Cardiac muscle cell (in vitro differentiated cells and primary cell): ENCODE results near the gene FAM78B. TPM values are rescaled to one million over a fixed set of nuclear protein-coding genes. Genes with fewer than 3 reads are reported as not detected.
A peak's percentile ranks its signal among the peaks of the same experiment; 100 is the strongest.

Experiments used
- DNase-seq, 2 donors: peaks; one replicate each; pipeline versions ENCODE4 v3.0.0 to v3.0.0-alpha.2; 2010 to 2017; ENCODE audit warnings: low read depth in 1 of 2, low spot score in 1 of 2
- H3K27ac ChIP-seq: fragments of 200-600 bp; sonication (generic); 2 replicates; pipeline ENCODE4 v1.5.1; 2016
- H3K27me3 ChIP-seq: fragments of 200-600 bp; sonication (generic); 2 replicates; pipeline ENCODE4 v1.6.0; 2016; ENCODE audit warnings: control low read depth
- H3K36me3 ChIP-seq: fragments of 200-600 bp; sonication (generic); 2 replicates; pipeline ENCODE4 v1.5.1; 2016; ENCODE audit warnings: control low read depth
- H3K4me1 ChIP-seq: fragments of 200-600 bp; sonication (generic); 2 replicates; pipeline ENCODE4 v1.8.1; 2017; ENCODE audit warnings: low read depth, mild to moderate bottlenecking, mixed run types
- H3K4me3 ChIP-seq: fragments of 200-600 bp; sonication (generic); 2 replicates; pipeline ENCODE4 v1.5.1; 2016; ENCODE audit warnings: mild to moderate bottlenecking
- H3K9me3 ChIP-seq: fragments of 200-600 bp; sonication (generic); 2 replicates; pipeline ENCODE4 v1.5.1; 2017; ENCODE audit warnings: low read depth, mild to moderate bottlenecking, control low read depth
- polyA plus RNA-seq: library from polyadenylated mRNA; unstranded; fragments of >200 nt; fragmentation: Nextera tagmentation; extraction: Ambion mirVana; gene quantifications from 2 replicates; pipeline ENCODE4 v1.2.1, GENCODE V29; 2016
- total RNA-seq: library from RNA; depleted of rRNA; stranded (reverse); fragments of >200 nt; gene quantifications from 2 replicates; pipeline ENCODE4 v1.2.3, GENCODE V29; 2016
- TF ChIP-seq, protein P1 (sequence below): IDR thresholded peaks from 2 replicates; pipeline ENCODE4 v1.5.1; 2012; ENCODE audit warnings: low read depth, mild to moderate bottlenecking, low read length

FAM78B gene
- total and polyA plus RNA-seq, 2 experiments from 2014 or later: 0.06 to 0.57 TPM

DNA sequence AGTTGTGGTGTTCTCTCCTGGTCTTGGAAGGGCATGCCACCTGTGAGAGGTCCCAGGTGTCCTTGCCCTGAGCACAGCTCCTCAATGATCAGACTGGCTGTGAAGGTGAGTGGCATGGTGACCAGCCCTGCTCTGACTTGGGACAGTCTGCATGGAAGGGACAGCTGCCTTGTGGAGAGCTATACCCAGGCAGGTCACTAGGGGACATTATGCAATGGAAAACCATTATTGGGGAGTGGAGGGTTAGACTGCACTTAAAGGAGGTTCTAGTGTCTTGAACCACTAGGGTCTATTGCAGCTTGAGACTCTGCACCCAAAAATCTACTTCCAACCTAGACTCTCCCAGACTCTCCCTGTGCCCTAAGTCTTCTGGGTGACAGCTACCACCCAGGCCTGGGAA, 24.8 kb downstream of the FAM78B start:
- no peaks in the 10 kb centered on the region for H3K27me3 ChIP-seq
- TF ChIP-seq, protein P1, sequence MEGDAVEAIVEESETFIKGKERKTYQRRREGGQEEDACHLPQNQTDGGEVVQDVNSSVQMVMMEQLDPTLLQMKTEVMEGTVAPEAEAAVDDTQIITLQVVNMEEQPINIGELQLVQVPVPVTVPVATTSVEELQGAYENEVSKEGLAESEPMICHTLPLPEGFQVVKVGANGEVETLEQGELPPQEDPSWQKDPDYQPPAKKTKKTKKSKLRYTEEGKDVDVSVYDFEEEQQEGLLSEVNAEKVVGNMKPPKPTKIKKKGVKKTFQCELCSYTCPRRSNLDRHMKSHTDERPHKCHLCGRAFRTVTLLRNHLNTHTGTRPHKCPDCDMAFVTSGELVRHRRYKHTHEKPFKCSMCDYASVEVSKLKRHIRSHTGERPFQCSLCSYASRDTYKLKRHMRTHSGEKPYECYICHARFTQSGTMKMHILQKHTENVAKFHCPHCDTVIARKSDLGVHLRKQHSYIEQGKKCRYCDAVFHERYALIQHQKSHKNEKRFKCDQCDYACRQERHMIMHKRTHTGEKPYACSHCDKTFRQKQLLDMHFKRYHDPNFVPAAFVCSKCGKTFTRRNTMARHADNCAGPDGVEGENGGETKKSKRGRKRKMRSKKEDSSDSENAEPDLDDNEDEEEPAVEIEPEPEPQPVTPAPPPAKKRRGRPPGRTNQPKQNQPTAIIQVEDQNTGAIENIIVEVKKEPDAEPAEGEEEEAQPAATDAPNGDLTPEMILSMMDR: no peak
- H3K9me3 ChIP-seq: no peaks in the 10 kb centered on the region
- no peaks in the 10 kb centered on the region for H3K36me3 ChIP-seq
- H3K4me1 ChIP-seq: no peaks in the 10 kb centered on the region
- no peak overlapping the region for H3K27ac ChIP-seq
- DNase-seq: no peak
- no peak overlapping the region for H3K4me3 ChIP-seq

DNA sequence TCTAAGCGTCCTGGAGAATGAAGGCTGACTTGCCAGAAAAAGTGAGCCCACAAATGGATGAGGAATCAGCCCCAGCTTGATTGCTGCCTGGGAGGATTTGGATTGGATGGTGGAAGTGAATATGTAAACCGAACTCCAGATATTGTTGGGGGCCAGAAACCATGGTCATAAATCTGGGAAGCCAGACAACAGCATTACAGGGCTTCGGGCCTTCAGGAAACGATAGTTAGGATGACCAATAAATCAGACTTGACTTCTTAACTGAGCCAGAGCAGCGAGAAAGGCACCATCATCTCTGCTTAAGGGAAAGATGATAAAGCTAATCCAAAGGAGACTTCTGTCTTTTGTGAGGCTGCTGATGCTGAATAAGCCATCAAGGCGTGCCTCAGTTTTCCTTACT, 26.6 kb downstream of the FAM78B start:
- Histone ChIP-seq H3K27ac (no peak overlapping the region), H3K4me3 (no peak overlapping the region), H3K9me3 (no peaks in the 10 kb centered on the region), H3K4me1 (no peaks in the 10 kb centered on the region), H3K27me3 (no peaks in the 10 kb centered on the region), H3K36me3 (no peaks in the 10 kb centered on the region)
- DNase-seq: no peak
- TF ChIP-seq, protein P1: no peak

DNA sequence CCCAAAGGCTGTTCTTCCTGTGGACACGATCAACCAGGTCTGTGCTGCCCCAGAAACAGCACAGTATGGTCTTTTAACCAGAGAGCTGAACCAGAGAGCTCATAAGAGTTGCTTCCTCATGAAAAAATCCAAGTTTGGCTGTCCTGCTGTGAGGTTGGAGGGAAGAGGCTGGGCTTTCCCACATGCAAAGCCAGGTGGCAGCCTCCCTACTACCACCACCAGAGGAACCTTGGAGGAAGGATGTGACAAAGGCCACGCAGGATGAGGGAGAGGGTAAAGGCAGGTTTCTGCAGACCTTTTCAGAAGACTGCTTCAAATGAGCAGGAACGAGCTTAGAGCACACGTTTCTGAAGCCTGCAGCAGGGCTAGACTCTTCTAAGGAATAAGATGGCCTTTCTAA, 27.1 kb downstream of the FAM78B start:
- H3K27me3 ChIP-seq: no peaks in the 10 kb centered on the region
- H3K27ac ChIP-seq: no peak overlapping the region
- no peaks in the 10 kb centered on the region for H3K4me1 ChIP-seq
- H3K36me3 ChIP-seq: no peaks in the 10 kb centered on the region
- no peak overlapping the region for H3K4me3 ChIP-seq
- no peaks in the 10 kb centered on the region for H3K9me3 ChIP-seq
- DNase-seq: no peak
- TF ChIP-seq, protein P1: no peak

DNA sequence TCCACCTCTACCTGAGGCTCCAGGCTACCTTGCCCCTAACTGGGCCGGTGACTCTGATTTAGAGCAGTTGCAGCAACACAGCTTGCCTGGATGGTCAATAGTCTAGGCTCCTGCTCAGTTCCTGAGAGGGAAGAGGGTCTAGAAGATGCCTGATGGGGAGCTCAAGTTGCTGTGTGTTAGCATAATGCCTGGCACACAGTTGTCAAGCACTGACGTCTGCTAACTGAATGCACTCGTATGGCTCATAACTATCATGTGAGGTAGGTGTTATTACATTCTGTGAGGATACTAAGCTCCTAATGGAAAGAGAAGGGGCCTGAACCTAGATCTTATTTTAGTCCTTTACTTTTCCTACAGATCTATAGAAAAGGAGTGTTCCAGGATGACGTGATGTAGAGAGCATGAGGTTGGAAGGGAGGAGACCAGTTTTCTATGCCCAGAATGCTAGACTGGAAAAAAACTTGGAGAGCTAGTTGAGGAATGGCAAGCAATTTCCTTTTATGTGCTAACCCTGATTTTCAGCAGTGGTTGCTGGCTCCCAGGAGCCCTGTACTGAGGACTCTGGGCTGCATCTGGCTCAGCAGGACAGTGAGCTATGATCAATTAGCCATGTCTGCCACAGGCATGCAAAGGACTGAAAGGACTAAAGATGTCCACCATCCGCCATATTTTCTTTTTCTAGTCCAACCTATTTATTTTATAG, 30.0 kb downstream of the FAM78B start:
- Histone ChIP-seq H3K4me3 (no peak overlapping the region), H3K9me3 (no peaks in the 10 kb centered on the region), H3K27ac (no peak overlapping the region), H3K4me1 (no peaks in the 10 kb centered on the region), H3K36me3 (no peaks in the 10 kb centered on the region), H3K27me3 (no peaks in the 10 kb centered on the region)
- TF ChIP-seq, protein P1: no peak
- DNase-seq: no peak

DNA sequence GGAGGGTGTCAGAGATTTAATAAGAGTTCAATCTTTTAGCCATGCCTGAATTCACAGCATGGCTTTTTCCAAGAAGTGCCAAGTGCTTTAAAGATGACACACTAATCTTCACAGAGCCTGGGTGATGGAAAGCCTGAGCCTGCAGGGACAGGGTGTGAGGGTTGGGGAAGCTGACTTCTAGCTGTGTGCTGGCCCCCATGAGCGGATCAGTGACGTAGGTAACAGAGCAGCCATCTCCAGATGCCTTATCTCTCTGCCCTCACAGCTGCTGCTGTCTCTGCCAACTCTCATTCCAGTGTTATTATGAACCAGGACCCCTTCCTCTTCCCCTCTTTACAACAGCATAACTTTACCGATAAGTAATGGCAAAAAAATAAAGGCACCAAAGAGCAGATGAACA, 30.6 kb downstream of the FAM78B start:
- no peaks in the 10 kb centered on the region for H3K36me3 ChIP-seq
- peak in 1 of 2 donors; percentile 1 for DNase-seq
- no peak overlapping the region for H3K27ac ChIP-seq
- H3K27me3 ChIP-seq: no peaks in the 10 kb centered on the region
- H3K4me1 ChIP-seq: no peaks in the 10 kb centered on the region
- H3K9me3 ChIP-seq: no peaks in the 10 kb centered on the region
- no peak overlapping the region for H3K4me3 ChIP-seq
- TF ChIP-seq, protein P1: no peak
